GM18519 (cell line): Measurements from ENCODE around the gene FOXP3.

Source experiments
- ATAC-seq: cut with Tn5 transposase; IDR thresholded peaks from one replicate; pipeline ENCODE4 v1.9.1; 2021; ENCODE audit warnings: mild to moderate bottlenecking, moderate library complexity; ENCODE audit not compliant: unreplicated experiment, low FRiP score

Gene FOXP3

DNA sequence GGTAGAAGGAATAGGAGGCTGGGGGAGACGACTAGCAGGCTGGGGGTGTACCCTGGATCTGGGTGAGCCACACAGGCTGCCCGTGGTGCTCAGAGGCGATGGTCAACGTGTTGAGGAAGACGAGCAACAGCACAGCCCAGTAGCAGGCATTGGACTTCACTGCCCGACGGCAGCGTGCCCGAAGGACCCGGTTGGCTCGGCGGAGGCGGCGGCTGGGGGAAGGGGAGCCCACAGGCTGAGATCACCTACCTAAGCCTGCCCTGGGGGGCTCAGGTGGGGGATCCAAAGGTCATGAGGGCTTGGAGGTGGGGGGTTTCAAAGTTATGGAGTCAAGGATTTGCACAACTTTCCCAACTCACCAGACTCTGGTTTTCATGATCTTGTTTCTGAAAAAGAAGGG lies 38.7 kb downstream of the FOXP3 start:
- no peak for ATAC-seq

DNA sequence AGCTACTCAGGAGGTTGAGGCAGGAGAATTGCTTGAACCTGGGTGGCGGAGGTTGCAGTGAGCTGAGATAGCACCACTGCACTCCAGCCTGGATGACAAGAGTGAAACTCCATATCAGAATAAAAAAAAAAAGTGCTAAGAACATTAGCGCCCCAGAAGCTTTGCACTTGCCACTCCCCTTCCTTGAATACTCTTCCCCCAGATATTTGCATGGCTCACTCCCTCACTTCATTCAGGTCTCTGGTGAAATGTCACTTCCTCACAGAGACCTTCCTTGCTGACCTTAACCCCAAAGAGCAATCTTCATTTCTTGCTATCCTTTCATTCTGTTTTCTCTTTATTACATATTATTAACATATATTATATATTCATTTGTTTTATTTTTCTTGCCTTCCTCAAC lies 42.6 kb downstream of the FOXP3 start:
- no peak for ATAC-seq

DNA sequence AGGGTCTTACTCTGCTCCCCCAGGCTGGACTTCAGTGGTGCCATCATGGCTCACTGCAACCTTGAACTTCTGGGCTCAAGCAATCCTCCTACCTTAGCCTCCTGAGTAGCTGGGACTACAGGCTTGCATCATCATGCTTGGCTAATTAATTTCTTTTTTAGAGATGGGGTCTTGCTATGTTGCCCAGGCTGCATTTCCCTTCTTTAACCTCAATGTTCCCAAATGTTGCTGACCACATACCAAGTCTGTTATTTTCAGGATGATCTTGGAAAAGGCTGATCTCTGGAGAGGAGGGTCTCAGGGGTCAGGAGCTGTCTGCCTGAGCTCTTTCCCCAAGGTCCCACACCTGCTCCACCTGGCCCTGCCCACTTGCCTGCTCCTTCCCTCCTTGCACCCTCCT lies 44.4 kb downstream of the FOXP3 start:
- no peak for ATAC-seq

DNA sequence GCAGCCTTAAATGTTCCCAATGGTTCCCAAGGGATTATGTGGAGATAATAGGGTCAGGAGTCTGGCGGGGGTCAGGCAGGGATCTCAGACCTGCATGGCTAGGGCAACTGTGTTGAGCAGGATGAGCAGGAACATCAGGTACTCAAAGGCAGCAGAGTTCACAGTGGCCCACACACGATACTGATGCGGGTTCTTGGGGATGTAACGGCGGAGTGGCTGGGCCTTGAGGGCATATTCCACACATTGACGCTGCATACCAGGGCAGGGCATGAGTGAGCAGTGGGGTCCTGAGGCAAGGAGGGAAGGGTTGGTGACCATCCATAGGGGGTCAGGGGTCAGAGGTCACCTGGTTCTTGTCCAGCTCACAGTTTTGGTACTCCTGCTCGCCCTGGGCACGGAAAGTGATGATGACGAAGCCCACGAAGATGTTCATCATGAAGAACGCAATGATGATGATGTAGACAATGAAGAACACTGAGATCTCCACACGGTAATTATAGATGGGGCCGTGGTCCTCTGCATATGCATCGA lies 49.4 kb downstream of the FOXP3 start:
- no peak for ATAC-seq

DNA sequence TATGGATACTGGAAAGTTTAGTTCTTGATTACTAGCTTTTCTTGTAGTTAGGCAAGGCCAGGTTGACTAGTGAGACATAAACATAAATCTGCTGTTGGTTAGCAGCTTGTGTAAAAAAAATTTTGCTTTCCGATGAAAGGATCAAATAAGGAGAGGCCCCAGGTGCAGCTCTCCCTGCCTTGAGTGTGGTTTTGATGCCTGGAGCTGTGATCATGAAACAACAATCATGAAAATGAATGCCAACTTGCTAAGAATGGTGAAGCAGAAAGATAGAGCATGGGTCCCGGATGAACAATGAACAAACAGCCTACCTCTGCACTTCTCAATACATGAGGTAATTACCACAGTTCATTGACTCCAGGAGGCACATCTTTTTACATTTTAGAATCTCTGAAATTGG lies 50.1 kb downstream of the FOXP3 start:
- no peak for ATAC-seq

DNA sequence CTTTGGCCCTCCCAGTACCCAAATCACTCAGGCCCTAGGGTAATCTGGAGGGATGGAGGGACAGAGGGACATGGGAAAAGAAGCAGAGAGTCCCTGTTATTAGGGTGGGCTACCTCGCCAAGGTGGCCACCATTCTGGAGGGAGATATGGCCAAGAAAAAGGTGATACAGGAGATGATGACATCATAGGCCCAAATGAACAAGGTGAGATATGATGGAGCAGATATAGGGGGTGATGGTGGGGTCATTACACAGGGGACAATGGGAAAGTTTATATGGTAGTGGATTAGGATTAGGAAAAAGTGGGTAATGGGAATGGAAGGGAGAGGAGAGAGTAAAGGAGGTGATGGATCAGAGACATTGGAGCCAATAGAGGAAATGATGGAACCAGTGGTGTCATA lies 51.6 kb downstream of the FOXP3 start:
- no peak for ATAC-seq

DNA sequence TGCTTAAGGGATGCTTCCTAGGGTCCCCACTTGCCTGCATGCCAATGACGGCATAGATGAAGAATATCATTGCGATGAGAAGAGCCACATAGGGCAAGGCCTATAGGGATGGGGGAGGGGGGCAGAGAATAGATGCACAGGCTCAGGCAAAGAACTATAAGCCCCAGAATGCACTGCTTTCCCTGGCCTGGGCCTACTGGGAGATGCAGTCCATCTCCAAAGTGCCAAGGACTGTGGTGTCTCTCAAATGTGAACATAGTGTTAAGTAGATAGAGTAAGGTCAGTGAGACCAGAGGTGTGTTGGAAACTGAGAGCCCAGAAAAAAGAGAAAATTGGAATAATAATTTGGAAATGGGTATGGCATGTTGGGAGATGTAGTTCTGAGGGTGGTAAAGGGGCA lies 52.3 kb downstream of the FOXP3 start:
- no peak for ATAC-seq

DNA sequence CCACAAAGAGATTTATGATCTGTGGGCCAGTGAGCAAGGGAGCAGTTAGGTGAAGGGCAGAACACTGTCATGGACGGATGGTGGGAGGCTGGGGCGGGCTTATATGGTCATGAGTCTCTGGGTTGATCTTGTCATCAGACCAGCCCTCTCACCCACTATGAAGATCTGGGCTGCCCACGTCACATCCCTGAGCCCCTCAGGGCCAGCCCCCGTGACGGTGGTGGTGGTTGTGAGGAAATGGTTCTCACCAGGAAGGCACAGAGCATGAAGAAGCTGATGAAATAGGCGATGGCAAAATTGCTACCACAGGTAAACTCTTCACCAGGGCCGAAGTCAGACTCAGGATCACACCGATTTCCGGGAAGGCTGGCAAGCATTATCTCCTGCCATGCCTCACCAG lies 53.4 kb downstream of the FOXP3 start:
- ATAC-seq = no peak

DNA sequence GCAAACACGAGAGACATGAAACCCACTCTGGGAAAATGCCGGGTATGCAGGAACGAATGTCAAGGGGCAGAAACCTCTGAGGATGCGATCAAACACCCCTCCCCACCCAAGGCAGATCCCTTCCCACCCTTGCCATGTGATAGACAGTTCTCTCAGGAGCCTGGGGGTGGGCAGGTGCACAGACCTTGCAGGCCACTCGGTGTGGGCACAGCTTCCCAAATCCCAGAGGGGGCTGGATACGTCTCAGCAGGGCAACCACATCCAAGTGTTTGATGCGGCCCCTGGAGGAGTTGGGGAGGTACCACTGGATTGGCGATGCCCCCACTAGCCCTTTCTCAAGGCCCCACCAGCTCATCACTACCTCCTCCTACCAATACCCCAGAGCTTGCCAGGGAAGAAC lies 54.1 kb downstream of the FOXP3 start:
- no peak for ATAC-seq

DNA sequence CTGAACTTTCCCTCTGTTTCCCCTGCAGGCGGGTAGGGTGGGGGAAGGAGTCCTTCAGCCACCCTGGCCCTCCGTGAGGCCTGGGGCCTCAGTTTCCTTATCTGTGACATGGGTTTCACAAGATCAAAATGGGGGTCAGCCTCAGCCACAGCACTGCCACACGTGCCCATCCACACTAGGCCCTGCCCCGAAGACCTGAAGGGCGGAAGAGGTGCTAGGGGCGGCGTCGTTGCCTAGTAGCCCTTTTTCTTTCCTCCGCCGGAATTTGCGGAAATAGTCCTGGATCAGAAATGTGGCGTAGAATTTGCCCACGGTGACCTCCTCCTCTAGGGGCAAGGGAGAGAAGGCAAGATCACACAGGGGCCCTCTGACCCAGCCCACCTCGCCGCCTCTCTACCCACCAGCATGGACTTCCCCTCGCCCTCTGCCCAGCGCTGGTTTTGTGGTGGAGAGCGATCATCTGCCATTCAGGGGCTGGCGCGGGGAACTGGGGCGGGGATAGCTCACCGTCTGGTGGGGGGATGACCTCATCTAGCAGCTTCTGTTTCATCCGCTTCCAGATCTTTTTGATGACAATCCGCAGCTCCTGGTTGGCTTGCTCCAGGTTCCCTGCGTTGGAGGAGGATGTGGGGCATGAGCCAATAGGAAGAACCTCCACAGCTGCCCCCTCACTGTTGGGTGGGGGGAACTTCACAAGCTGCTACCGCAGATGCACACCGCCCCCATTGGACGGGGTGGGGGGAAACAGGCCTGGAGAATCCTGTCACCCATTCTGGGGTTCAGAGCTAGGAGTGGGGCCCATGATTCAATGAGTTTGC lies 54.9 kb downstream of the FOXP3 start:
- no peak for ATAC-seq

DNA sequence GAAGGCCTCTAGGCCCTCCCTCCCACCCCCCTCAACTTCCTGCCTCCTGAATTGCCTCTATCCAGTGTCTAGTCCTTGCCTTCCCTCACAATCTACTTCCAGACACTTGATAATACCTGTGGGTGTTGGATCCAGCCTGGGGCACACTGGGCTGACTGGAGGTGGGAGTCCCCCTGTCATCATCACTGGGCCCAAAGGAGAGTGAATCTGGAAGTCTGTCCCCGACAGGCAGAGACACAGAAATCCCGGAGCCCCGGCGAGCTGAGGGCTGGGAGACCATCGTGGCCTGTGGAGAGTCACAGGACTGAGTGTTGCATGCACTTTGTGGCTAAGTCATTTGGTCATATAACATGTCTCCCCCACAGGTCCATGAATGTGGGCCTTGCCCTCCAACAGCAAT lies 56.1 kb downstream of the FOXP3 start:
- no peak for ATAC-seq

DNA sequence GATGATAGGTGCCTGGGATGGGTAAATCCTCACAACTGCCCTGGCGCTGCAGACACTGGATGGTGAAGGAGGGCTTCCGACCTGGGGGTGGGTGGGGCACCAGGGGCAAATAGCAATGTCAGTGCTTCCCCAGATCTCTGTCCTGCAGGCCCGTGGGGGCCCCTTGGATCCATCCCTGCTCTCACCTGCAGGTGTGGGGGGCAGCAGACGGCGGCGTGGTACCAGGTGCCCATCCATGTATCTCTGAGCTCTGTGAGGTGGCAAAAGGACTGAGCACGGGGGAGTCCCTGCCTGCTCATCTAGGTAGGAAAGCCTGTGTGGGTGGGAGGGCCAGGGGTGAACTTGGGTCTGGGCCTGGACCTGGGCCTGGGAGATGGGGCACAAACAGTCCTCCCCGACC lies 58.0 kb downstream of the FOXP3 start:
- no peak for ATAC-seq

DNA sequence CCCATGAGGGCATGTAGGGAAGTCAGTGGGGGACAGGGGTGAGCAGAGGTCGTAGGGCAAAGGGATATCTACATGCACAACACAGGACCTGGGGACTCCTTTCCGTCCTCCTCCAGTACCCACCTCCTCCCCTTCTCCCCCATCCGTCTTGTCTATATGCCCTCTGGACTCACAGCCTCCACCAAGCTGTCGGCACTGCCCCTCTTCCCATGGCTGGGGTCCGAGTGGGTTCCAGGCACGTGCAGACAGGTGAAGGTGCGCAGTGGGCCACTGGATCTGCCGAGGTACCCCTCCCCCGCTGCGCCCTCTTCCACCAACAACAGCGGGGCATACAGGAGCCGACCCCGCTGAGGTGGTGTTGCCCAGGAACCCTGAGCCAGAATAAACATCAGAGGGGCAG lies 59.1 kb downstream of the FOXP3 start:
- no peak for ATAC-seq

DNA sequence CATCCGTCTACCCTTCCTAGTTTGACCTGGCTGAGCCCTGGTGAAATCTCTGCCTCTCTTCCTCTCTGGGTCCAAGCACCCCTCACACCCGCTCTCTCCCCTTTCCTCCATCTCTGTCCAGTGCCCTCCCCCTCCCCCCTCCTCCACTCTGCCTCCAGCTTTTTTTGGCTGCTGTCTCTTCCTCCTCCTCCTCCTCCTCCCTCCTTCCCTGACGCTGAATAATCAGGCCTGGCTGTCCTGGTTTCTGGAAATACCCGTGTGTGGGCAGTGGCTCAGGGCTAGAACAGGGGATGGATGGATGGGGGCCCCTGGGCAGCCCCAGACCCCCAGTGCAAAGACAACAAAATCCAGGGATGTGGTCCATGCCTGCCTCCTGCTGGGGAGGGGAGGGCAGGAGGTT lies 59.8 kb downstream of the FOXP3 start:
- ATAC-seq = no peak

DNA sequence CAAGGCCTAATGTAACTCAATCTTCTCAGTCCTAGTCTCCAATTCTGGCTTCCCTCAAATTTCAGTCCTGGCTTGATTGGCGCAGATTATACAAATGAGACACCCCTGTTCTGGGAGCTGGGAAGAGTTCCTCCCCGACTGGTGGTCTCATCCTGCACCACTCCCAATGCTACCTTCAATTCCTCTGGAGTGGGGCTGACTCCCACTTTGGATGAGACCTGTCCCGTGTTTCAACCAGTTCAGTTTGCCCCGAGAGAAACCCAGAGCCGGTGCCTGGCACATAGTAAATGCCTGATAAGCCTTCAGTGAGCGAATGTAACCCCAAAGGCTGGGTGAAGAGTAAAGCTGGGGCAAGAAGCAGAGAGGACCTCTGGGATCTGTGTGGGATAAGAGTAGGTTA lies 60.5 kb downstream of the FOXP3 start:
- no peak for ATAC-seq

DNA sequence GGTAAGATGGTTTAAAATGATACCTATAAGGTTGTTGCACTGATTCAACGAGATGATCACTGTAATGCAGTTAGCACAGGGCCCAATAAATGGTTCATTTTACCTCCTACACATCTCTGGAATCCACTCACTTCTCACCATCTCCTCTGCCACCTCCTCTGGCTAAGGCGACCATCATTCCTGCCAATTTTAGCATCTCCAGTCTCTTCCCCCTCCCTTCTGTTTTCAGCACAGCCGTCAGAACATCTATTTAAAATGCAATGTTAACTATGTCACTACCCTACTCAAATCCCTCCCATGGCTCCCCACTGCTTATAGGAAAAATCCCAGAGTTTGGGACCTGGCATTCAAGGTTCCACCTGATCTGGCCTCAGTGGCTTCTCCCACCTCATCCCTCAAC lies 61.0 kb downstream of the FOXP3 start:
- ATAC-seq = no peak

DNA sequence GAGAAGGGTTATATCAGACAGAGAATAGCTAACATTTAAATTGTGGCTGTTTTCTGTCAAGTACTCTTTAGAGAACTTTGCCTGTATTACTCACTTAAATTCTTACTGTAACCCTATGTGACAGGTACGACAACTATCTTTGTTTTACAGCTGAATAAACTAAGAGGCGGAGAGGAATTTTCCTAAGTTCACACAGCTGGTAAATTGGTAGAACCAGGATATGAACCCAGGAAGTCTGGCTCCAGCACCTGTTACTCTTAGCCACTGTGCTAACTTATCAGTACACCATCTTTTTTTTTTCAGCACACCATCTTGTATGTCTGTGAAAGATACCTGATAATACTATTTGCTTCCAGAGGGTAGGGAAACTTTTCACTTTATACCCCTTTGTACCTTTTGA lies 62.5 kb downstream of the FOXP3 start:
- ATAC-seq = no peak
